AG09309 (cell line): ENCODE results near the gene TOR4A.
"Not testable (repeated sequence)": the region's sequence is repeated elsewhere in the genome, so short reads cannot be mapped to it uniquely, and the experiment has no call there.

Source experiments
- DNase-seq: peaks from one replicate; pipeline ENCODE4 v3.0.0-alpha.2; 2010; ENCODE audit warnings: low read depth
- H3K4me3 ChIP-seq: 2 replicates; pipeline ENCODE4 v1.5.1; 2011; ENCODE audit warnings: mild to moderate bottlenecking, low read depth, low read length, moderate library complexity; ENCODE audit not compliant: control insufficient read depth
- TF ChIP-seq, protein P1 (sequence below): IDR thresholded peaks from 2 replicates; pipeline ENCODE4 v1.5.1; 2011; ENCODE audit warnings: mild to moderate bottlenecking, low read depth, low read length, inconsistent platforms; ENCODE audit not compliant: insufficient read depth, control insufficient read depth; ENCODE audit errors: missing control alignments

The TOR4A gene

GRCh38 chr9:137321726-137322361 lies 44.3 kb downstream of the TOR4A start:
- no peak overlapping the region for H3K4me3 ChIP-seq
- TF ChIP-seq, protein P1, sequence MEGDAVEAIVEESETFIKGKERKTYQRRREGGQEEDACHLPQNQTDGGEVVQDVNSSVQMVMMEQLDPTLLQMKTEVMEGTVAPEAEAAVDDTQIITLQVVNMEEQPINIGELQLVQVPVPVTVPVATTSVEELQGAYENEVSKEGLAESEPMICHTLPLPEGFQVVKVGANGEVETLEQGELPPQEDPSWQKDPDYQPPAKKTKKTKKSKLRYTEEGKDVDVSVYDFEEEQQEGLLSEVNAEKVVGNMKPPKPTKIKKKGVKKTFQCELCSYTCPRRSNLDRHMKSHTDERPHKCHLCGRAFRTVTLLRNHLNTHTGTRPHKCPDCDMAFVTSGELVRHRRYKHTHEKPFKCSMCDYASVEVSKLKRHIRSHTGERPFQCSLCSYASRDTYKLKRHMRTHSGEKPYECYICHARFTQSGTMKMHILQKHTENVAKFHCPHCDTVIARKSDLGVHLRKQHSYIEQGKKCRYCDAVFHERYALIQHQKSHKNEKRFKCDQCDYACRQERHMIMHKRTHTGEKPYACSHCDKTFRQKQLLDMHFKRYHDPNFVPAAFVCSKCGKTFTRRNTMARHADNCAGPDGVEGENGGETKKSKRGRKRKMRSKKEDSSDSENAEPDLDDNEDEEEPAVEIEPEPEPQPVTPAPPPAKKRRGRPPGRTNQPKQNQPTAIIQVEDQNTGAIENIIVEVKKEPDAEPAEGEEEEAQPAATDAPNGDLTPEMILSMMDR = no peak
- no peak for DNase-seq

DNA sequence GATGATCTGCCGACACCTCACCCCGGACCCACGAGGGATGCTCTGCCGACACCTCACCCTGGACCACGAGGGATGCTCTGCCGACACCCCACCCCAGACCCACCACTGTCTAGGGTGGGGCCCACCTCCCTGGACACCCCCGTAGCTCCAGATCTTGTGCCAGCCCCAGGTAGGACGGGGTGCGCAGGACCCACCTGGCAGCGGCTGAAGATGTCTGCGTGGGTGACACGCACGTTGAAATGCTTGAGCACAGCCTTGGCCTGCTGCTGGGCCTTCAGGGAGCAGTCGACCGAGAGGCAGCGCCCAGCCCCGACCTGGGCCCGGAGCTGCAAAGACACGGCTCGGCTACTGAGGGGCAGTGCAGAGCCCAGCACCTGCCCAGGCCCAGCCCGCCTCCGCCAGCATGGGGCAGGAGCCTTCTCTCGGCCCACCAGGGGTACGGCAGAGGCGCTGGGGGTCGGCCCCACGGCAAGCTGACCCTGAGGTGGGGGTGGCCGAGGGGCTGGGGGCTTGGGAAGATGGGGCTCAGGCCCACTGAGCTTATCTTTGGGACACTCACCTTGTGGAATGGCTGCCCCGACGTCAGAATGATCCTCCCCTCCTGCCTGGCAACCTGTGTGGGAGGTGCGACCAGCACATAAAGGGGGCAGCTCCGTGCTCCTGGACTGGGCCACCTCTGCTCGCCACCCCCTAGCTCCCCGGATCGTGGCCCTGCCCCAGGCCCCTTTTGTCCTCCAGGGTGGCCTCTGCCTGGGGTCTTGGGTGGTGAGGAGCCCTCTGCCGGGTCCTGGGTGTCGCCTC lies 46.2 kb downstream of the TOR4A start:
- DNase-seq = no peak
- no peak overlapping the region for H3K4me3 ChIP-seq
- TF ChIP-seq, protein P1 = no peak

- H3K4me3 ChIP-seq = no peak overlapping the region
- TF ChIP-seq, protein P1 = no peak
- no peak for DNase-seq
These were observed 47.6 kb downstream of the TOR4A start for GRCh38 chr9:137325124-137325523.

GRCh38 chr9:137325799-137326198 lies 48.3 kb downstream of the TOR4A start:
- no peak for DNase-seq
- TF ChIP-seq, protein P1 = no peak
- no peak overlapping the region for H3K4me3 ChIP-seq

DNA sequence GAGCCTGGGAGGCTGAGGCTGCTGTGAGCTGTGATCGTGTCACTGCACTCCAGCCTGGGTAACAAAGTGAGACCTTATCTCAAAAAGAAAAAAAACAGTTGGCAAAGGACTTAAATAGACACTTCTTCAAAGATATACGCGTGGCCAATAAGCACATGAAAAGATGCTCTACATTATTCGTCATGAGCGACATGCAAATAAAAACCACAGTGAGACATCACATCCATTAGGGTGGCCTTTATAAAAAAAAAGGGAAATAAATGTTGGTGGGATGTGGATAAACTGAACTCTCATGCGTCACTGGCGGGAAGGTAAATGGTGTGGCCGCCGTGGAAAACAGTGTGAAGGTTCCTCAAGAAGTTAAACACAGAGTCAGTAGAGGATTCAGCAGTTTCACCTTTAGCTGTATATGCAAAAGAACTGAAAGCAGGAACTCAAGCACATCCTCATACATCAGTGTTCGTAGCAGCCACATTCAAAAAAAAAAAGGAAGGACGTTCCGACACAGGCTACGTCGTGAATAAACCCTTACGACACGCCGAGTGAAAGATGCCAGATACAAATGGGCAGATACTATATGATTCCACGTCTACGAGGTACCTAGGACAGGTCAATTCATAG lies 49.0 kb downstream of the TOR4A start:
- DNase-seq = no peak
- H3K4me3 ChIP-seq = no peak overlapping the region
- TF ChIP-seq, protein P1 = no peak

- H3K4me3 ChIP-seq, DNase-seq: not testable (repeated sequence)
These were observed 50.4 kb downstream of the TOR4A start for GRCh38 chr9:137327641-137328550.

DNA sequence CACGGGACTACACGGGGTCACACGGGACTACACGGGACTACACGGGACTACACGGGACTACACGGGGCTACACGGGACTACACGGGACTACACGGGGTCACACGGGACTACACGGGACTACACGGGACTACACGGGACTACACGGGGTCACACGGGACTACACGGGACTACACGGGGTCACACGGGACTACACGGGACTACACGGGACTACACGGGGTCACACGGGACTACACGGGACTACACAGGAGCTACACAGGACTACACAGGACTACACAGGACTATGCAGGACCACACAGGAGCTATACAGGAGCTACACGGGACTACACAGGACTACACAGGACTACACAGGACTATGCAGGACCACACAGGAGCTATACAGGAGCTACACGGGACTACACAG lies 52.1 kb downstream of the TOR4A start:
- H3K4me3 ChIP-seq, DNase-seq: not testable (repeated sequence)
